GM18951 (cell line): Measurements from ENCODE around the gene MAPK7.

Experiments
- POLR2A ChIP-seq: IDR thresholded peaks from 4 replicates; pipeline ENCODE4 v1.6.1; 2011; ENCODE audit warnings: mild to moderate bottlenecking; ENCODE audit not compliant: insufficient read length, insufficient read depth; ENCODE audit errors: extremely low read depth
- in situ Hi-C: fragments of 300-500 bp; cut with MboI; formaldehyde crosslinking; loops from one replicate; pipeline ENCODE4 v1.12.0; 2022; ENCODE audit warnings: low sequenced_read_pairs, mixed read lengths, inconsistent platforms; ENCODE audit not compliant: unreplicated experiment

The MAPK7 gene

GRCh38 chr17:19362277-19363113 is 15.8 kb upstream of the MAPK7 start, which contains the start of gene B9D1:
Gene B9D1, minus strand, starts transcription at chr17:19362723. Its CDS starts 154 bp downstream, at chr17:19362569.
- peak; percentile 35 for TF ChIP-seq POLR2A
- in situ Hi-C loops, result loop anchor here (25.0 kb wide), 1 partner anchor 400 kb away; no protein-coding TSS in a partner anchor

GRCh38 chr17:19363114-19363438 is 15.2 kb upstream of the MAPK7 start:
- no peak for TF ChIP-seq POLR2A
- in situ Hi-C loops, result loop anchor here (25.0 kb wide), 1 partner anchor 399 kb away; no protein-coding TSS in a partner anchor

GRCh38 chr17:19363460-19364035 is 14.8 kb upstream of the MAPK7 start:
- in situ Hi-C loops, result loop anchor here (25.0 kb wide), 1 partner anchor 399 kb away; no protein-coding TSS in a partner anchor
- no peak for TF ChIP-seq POLR2A

GRCh38 chr17:19364699-19365498 is 13.4 kb upstream of the MAPK7 start:
- TF ChIP-seq POLR2A, result no peak
- in situ Hi-C loops, result loop anchor here (25.0 kb wide), 1 partner anchor 397 kb away; no protein-coding TSS in a partner anchor

GRCh38 chr17:19365499-19365817 is 12.8 kb upstream of the MAPK7 start:
- in situ Hi-C loops, result loop anchor here (25.0 kb wide), 1 partner anchor 397 kb away; no protein-coding TSS in a partner anchor
- no peak for TF ChIP-seq POLR2A

- in situ Hi-C loops, result loop anchor here (25.0 kb wide), 1 partner anchor 396 kb away; no protein-coding TSS in a partner anchor
- no peak for TF ChIP-seq POLR2A
Observed at GRCh38 chr17:19365833-19366636, 12.3 kb upstream of the MAPK7 start.

GRCh38 chr17:19366637-19366972 is 11.7 kb upstream of the MAPK7 start:
- in situ Hi-C loops, result loop anchor here (25.0 kb wide), 1 partner anchor 396 kb away; no protein-coding TSS in a partner anchor
- TF ChIP-seq POLR2A, result no peak

- TF ChIP-seq POLR2A, result no peak
- in situ Hi-C loops, result loop anchor here (25.0 kb wide), 1 partner anchor 394 kb away; no protein-coding TSS in a partner anchor
Observed at GRCh38 chr17:19368229-19368628, 10.1 kb upstream of the MAPK7 start.

- in situ Hi-C loops, result loop anchor here (25.0 kb wide), 1 partner anchor 393 kb away; no protein-coding TSS in a partner anchor
- TF ChIP-seq POLR2A, result no peak
Observed at GRCh38 chr17:19369107-19369778, 9.1 kb upstream of the MAPK7 start.

GRCh38 chr17:19369846-19370492 is 8.3 kb upstream of the MAPK7 start:
- in situ Hi-C loops, result loop anchor here (25.0 kb wide), 1 partner anchor 392 kb away; no protein-coding TSS in a partner anchor

GRCh38 chr17:19370493-19370960 is 7.8 kb upstream of the MAPK7 start:
- TF ChIP-seq POLR2A, result no peak
- in situ Hi-C loops, result loop anchor here (25.0 kb wide), 1 partner anchor 392 kb away; no protein-coding TSS in a partner anchor

More at GRCh38 chr17:19369846-19370492, 8.3 kb upstream of the MAPK7 start:
- no peak for TF ChIP-seq POLR2A
